MM.1S (cell line): ENCODE measurements around the gene ZDHHC13.
A peak's percentile ranks its signal among the peaks of the same experiment; 100 is the strongest.

ENCODE experiments used
- DNase-seq: peaks from one replicate; pipeline ENCODE4 v3.0.0-alpha.2; 2015
- H2AFZ ChIP-seq: fragments of 300-600 bp; sonication (generic); 2 replicates; pipeline ENCODE4 v1.6.0; 2016; ENCODE audit warnings: antibody characterized with exemption, low read length
- H3F3A ChIP-seq: fragments of 300-600 bp; sonication (generic); 2 replicates; pipeline ENCODE4 v1.6.1; 2016; ENCODE audit warnings: mild to moderate bottlenecking, antibody characterized with exemption, low read length, moderate library complexity, mixed read lengths; ENCODE audit not compliant: insufficient read depth
- H3K27ac ChIP-seq: fragments of 300-600 bp; sonication (generic); 2 replicates; pipeline ENCODE4 v1.5.1; 2016; ENCODE audit warnings: mild to moderate bottlenecking, low read length
- H3K27me3 ChIP-seq: fragments of 300-600 bp; sonication (generic); replicated peaks from 2 replicates; pipeline ENCODE4 v1.6.0; 2016; ENCODE audit warnings: low read length; ENCODE audit not compliant: insufficient read depth
- H3K36me3 ChIP-seq: fragments of 300-600 bp; sonication (generic); replicated peaks from 2 replicates; pipeline ENCODE4 v1.6.1; 2016; ENCODE audit warnings: mild to moderate bottlenecking, low read length, mixed read lengths; ENCODE audit not compliant: insufficient read depth
- H3K4me1 ChIP-seq: fragments of 300-600 bp; sonication (generic); 2 replicates; pipeline ENCODE4 v1.6.1; 2016; ENCODE audit warnings: low read length, mixed read lengths
- H3K4me2 ChIP-seq: fragments of 300-600 bp; sonication (generic); 2 replicates; pipeline ENCODE4 v1.6.0; 2016; ENCODE audit warnings: low read depth, low read length
- H3K4me3 ChIP-seq: fragments of 300-600 bp; sonication (generic); 2 replicates; pipeline ENCODE4 v1.5.1; 2016; ENCODE audit warnings: low read length, mixed read lengths
- H3K79me2 ChIP-seq: fragments of 300-600 bp; sonication (generic); 2 replicates; pipeline ENCODE4 v1.6.1; 2016; ENCODE audit warnings: mixed run types, low read length, mixed read lengths
- H3K9ac ChIP-seq: fragments of 300-600 bp; sonication (generic); 2 replicates; pipeline ENCODE4 v1.6.1; 2016; ENCODE audit warnings: low read length, mixed read lengths
- H3K9me2 ChIP-seq: fragments of 300-600 bp; sonication (generic); replicated peaks from 2 replicates; pipeline ENCODE4 v1.6.1; 2016; ENCODE audit warnings: mild to moderate bottlenecking, low read length, mixed read lengths; ENCODE audit not compliant: insufficient read depth
- H3K9me3 ChIP-seq: fragments of 300-600 bp; sonication (generic); replicated peaks from 2 replicates; pipeline ENCODE4 v1.6.1; 2016; ENCODE audit warnings: mild to moderate bottlenecking, low read length, mixed read lengths; ENCODE audit not compliant: insufficient read depth
- H4K20me1 ChIP-seq: fragments of 300-600 bp; sonication (generic); 2 replicates; pipeline ENCODE4 v1.6.1; 2016; ENCODE audit warnings: mild to moderate bottlenecking, low read length, moderate library complexity, mixed read lengths; ENCODE audit not compliant: insufficient read depth
- CTCF ChIP-seq: fragments of 300-600 bp; sonication (generic); IDR thresholded peaks from 2 replicates; pipeline ENCODE4 v1.5.1; 2016; ENCODE audit warnings: antibody characterized with exemption, low read length, mixed read lengths
- EZH2 ChIP-seq: fragments of 300-600 bp; sonication (generic); optimal IDR thresholded peaks from 2 replicates; pipeline ENCODE3; 2017; ENCODE audit warnings: low read depth, mild to moderate bottlenecking, antibody characterized with exemption, low read length, mixed read lengths
- EZH2phosphoT487 ChIP-seq: fragments of 300-600 bp; sonication (generic); IDR thresholded peaks from 2 replicates; pipeline ENCODE4 v1.6.1; 2018; ENCODE audit warnings: antibody characterized with exemption, low read length

ZDHHC13 gene

GRCh38 chr11:19116971-19117759, at the start of gene ZDHHC13:
TSS of gene ZDHHC13 (plus strand) at chr11:19117168. CDS start at chr11:19117250, 82 bp downstream.
- peak within 1 kb of the TSS; percentile 65 for H2AFZ ChIP-seq
- H3F3A ChIP-seq: no peaks in the 10 kb centered on the region
- H3K4me3 ChIP-seq: peak within 1 kb of the TSS; percentile 81
- H3K9ac ChIP-seq: peak within 1 kb of the TSS; percentile 68; the same call in 1 of the 2 replicates
- peak within 1 kb of the TSS; percentile 35; the same call in 1 of the 2 replicates for H3K27ac ChIP-seq
- H3K27me3 ChIP-seq: no peaks in the 10 kb centered on the region
- H3K4me1 ChIP-seq: peaks cover 7% of the 10 kb centered on the region
- peak within 1 kb of the TSS; percentile 84 for H3K4me2 ChIP-seq
- H3K36me3 ChIP-seq: no peaks in the 10 kb centered on the region; the same call in 1 of the 2 replicates
- H3K9me3 ChIP-seq: no peaks in the 10 kb centered on the region
- H3K9me2 ChIP-seq: no peaks in the 10 kb centered on the region
- no peaks in the 10 kb centered on the region; the same call in 1 of the 2 replicates for H4K20me1 ChIP-seq
- H3K79me2 ChIP-seq: peaks cover 48% of the 10 kb centered on the region
- peak; percentile 96 for DNase-seq
- peak; percentile 53 for TF ChIP-seq CTCF
- no peak for TF ChIP-seq EZH2phosphoT487

- no peaks in the 10 kb centered on the region for H3K36me3 ChIP-seq
- H3K27me3 ChIP-seq: no peaks in the 10 kb centered on the region
- no peaks in the 10 kb centered on the region for H3K9me2 ChIP-seq
- peak overlapping the region; percentile 19; the same call in 1 of the 2 replicates for H3K9ac ChIP-seq
- no peaks in the 10 kb centered on the region for H3K9me3 ChIP-seq
- H3K27ac ChIP-seq: no peak overlapping the region
- DNase-seq: peak; percentile 80
- no peaks in the 10 kb centered on the region for H3F3A ChIP-seq
- H3K4me3 ChIP-seq: peak overlapping the region; percentile 38; the same call in 1 of the 2 replicates
- H4K20me1 ChIP-seq: no peaks in the 10 kb centered on the region
- no peaks in the 10 kb centered on the region for H3K79me2 ChIP-seq
- no peak for TF ChIP-seq EZH2
- no peak for TF ChIP-seq EZH2phosphoT487
- TF ChIP-seq CTCF: peak; percentile 99
- peak overlapping the region; percentile 59 for H2AFZ ChIP-seq
- no peaks in the 10 kb centered on the region for H3K4me1 ChIP-seq
- peak overlapping the region; percentile 59; the same call in 1 of the 2 replicates for H3K4me2 ChIP-seq
Measured at GRCh38 chr11:19071255-19071654, 45.7 kb upstream of the ZDHHC13 start.

DNA sequence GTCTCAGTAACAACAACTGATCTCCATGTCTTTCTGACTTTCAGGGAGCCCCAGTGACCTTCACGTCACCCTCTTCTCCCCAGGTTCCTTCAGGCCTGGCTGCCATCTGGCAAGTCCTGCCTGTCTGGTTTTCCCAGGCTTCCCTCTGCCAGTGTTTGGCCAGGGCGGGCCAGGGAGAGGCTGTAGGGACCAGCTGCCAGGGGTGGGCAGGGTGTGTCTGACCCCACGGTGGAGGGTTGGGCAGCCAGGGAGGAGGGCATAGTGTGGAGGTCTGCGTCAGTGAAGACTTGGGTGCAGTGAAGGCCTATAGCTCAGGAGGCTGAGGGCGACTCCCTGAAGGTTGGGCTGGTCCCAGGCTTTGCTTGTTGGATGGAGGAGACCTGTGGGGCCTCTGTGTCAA, 44.5 kb upstream of the ZDHHC13 start:
- no peak overlapping the region for H3K27ac ChIP-seq
- H3K9me2 ChIP-seq: no peaks in the 10 kb centered on the region
- no peak overlapping the region for H3K4me2 ChIP-seq
- no peaks in the 10 kb centered on the region for H4K20me1 ChIP-seq
- no peak for TF ChIP-seq EZH2phosphoT487
- no peaks in the 10 kb centered on the region for H3K9me3 ChIP-seq
- no peaks in the 10 kb centered on the region for H3K36me3 ChIP-seq
- no peak overlapping the region for H3K4me3 ChIP-seq
- H3K79me2 ChIP-seq: no peaks in the 10 kb centered on the region
- DNase-seq: no peak
- no peak overlapping the region for H3K9ac ChIP-seq
- H2AFZ ChIP-seq: no peak overlapping the region
- H3K4me1 ChIP-seq: no peaks in the 10 kb centered on the region
- H3F3A ChIP-seq: no peaks in the 10 kb centered on the region
- no peaks in the 10 kb centered on the region for H3K27me3 ChIP-seq
